Left lung (tissue), 10 donors: ENCODE measurements around the gene PTPN21. TPM values are rescaled to one million over a fixed set of nuclear protein-coding genes. Genes with fewer than 3 reads are reported as not detected.

Experiments
- ATAC-seq: fragments of 200-7000 bp; cut with Tn5 transposase; one replicate; pipeline ENCODE4 v1.9.1; 2020; ENCODE audit warnings: moderate library complexity
- DNase-seq, 4 donors: peaks; one replicate each; pipeline ENCODE4 v3.0.0-alpha.2; 2013 to 2020
- H3K27ac ChIP-seq, 2 donors: fragments of 200-600 bp; sonication (generic) in 1 of 2; one replicate each; pipeline versions ENCODE4 v1.5.0 to v1.8.0; 2020 to 2021
- H3K27me3 ChIP-seq, 2 donors: fragments of 200-600 bp; sonication (generic) in 1 of 2; one replicate each; pipeline versions ENCODE4 v1.5.0 to v1.8.0; 2020 to 2021
- H3K36me3 ChIP-seq, 2 donors: fragments of 200-600 bp; sonication (generic) in 1 of 2; one replicate each; pipeline versions ENCODE4 v1.5.0 to v1.8.0; 2020 to 2021
- H3K4me1 ChIP-seq, 2 donors: fragments of 200-600 bp; one replicate each; pipeline ENCODE4 v1.8.0; 2021
- H3K4me3 ChIP-seq, 2 donors: fragments of 200-600 bp; sonication (generic) in 1 of 2; one replicate each; pipeline versions ENCODE4 v1.5.0 to v1.8.0; 2020 to 2021; ENCODE audit warnings: mild to moderate bottlenecking in 1 of 2
- H3K9me3 ChIP-seq, 2 donors: fragments of 200-600 bp; sonication (generic) in 1 of 2; one replicate each; pipeline versions ENCODE4 v1.5.0 to v1.8.0; 2020 to 2021
- CTCF ChIP-seq, 2 donors: fragments of 200-600 bp; sonication (generic) in 1 of 2; IDR thresholded peaks; one replicate each; pipeline versions ENCODE4 v1.5.0 to v1.8.0; 2021; ENCODE audit warnings: antibody characterized with exemption in 2 of 2
- intact Hi-C, 2 donors: fragments of 100-400 bp; cut with DNase I; formaldehyde crosslinking; loops; one replicate each; pipeline versions ENCODE4 v1.11.2 to v1.14.2; 2022
- polyA plus RNA-seq, 6 donors: library from polyadenylated mRNA; unstranded; fragments of 120-200 nt; gene quantifications; one replicate each; pipeline ENCODE4 v1.2.1, GENCODE V29; 2013; ENCODE audit not compliant: insufficient read length in 6 of 6
- total RNA-seq, 2 donors: library from RNA; stranded (reverse); fragmentation: NEBNext Ultra II Directional; extraction: Animal tissue kit (Norgen Biotek cat#: 25700); gene quantifications; one replicate each; pipeline ENCODE4 v1.2.1, GENCODE V29; 2021
- donor health status: DM: no; HTN: yes; CAD: no.
- donor health status: DM: no; HTN: no; CAD: no.

PTPN21 gene
- total and polyA plus RNA-seq, 8 donors, result 26.8 to 35.9 (median 29.8) TPM

DNA sequence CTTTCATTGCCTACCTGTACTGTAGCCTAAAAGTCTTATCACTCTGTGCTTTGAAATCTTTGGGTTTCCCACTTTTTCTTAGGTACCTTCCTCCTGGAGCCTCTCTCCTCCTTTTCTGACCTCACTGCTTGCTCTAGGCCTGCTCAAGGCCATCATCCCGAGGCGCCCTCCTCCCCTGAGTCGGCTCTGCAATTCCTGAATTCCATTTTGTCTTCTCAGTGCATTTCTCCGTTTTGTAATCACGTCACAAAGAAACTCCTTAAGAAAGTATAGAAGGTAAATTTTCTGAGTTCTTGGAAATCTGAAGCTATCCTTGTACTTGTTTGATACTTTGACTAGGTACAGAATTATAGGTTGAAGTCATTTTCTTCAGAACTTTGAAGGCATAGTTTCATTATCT is 33.3 kb upstream of the PTPN21 start:
- TF ChIP-seq CTCF (IDR thresholded peaks at IDR 0.05), result no peak
- ATAC-seq (no peak), DNase-seq (no peak)
- no peak overlapping the region for H3K27ac ChIP-seq
- no peaks in the 10 kb centered on the region for H3K27me3 ChIP-seq
- no peak overlapping the region for H3K4me3 ChIP-seq
- no peaks in the 10 kb centered on the region for H3K9me3 ChIP-seq
- peaks cover 0 to 80% of the 10 kb centered on the region in 2 donors for H3K36me3 ChIP-seq
- intact Hi-C loops, result no loop called here
- no peaks in the 10 kb centered on the region for H3K4me1 ChIP-seq

GRCh38 chr14:88584451-88584850 is 29.6 kb upstream of the PTPN21 start:
- Histone ChIP-seq H3K4me3 (no peak overlapping the region), H3K27me3 (no peaks in the 10 kb centered on the region), H3K9me3 (no peaks in the 10 kb centered on the region), H3K27ac (no peak overlapping the region), H3K4me1 (no peaks in the 10 kb centered on the region), H3K36me3 (peaks cover 0 to 85% of the 10 kb centered on the region in 2 donors)
- intact Hi-C loops, result no loop called here
- TF ChIP-seq CTCF (IDR thresholded peaks at IDR 0.05), result no peak
- ATAC-seq (peak; percentile 51), DNase-seq (no peak)

GRCh38 chr14:88576222-88576621 is 21.4 kb upstream of the PTPN21 start:
- Histone ChIP-seq H3K36me3 (peaks cover 0 to 99% of the 10 kb centered on the region in 2 donors), H3K4me3 (no peak overlapping the region), H3K27ac (no peak overlapping the region), H3K9me3 (no peaks in the 10 kb centered on the region), H3K4me1 (no peaks in the 10 kb centered on the region), H3K27me3 (no peaks in the 10 kb centered on the region)
- TF ChIP-seq CTCF (IDR thresholded peaks at IDR 0.05), result no peak
- intact Hi-C loops, result no loop called here
- ATAC-seq, result no peak
- DNase-seq, result no peak

DNA sequence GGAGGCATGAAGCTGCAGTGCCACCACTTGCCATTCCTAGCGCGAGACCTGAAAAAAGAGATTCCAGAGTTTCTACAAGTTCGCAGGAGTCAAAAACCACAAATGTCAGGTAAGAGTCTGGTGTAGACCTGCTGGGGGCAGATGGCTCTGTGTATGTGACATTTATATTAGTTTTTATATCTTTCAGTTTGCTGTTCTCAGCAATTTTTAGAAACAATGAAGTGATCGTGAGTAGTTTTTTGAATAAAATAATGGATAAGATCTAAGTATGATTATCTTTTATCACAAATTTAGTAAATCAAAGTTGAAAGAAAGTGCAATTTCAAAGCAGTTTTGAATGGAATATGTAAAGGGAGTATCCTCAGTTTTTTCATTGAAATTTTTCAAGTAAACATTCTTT is 17.3 kb upstream of the PTPN21 start:
- no peak for DNase-seq
- Histone ChIP-seq H3K4me1 (no peaks in the 10 kb centered on the region), H3K9me3 (no peaks in the 10 kb centered on the region)

DNA sequence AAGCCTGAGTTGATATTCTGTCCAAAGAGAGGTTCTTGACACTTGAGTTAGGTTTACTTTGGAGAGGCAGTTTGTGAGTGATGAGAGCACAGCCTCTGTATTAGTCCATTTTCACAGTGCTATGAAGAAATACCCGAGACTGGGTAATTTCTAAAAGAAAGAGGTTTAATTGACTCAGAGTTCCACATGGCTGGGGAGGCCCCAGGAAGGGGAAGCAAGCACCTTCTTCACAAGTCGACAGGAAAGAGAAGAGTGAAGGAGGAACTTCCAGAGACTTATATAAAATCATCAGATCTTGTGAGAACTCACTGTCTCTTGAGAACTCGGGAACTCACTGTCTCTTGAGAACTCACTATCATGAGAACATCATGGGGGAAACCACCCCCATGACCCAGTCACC is 13.4 kb upstream of the PTPN21 start:
- H3K36me3 ChIP-seq, result peaks cover 0 to 55% of the 10 kb centered on the region in 2 donors
- no peak for DNase-seq
- TF ChIP-seq CTCF (IDR thresholded peaks at IDR 0.05), result no peak

More for the DNA sequence above, 17.3 kb upstream of the PTPN21 start:
- no peak for TF ChIP-seq CTCF (IDR thresholded peaks at IDR 0.05)
- Histone ChIP-seq H3K36me3 (peaks cover 0 to 94% of the 10 kb centered on the region in 2 donors), H3K27ac (no peak overlapping the region), H3K27me3 (no peaks in the 10 kb centered on the region), H3K4me3 (no peak overlapping the region)
- no peak for ATAC-seq
- intact Hi-C loops, result no loop called here

More for the DNA sequence above, 13.4 kb upstream of the PTPN21 start:
- intact Hi-C loops, result loop anchor here in 1 of 2 donors (10.0 kb wide), 1 partner anchor 73 kb away; no protein-coding TSS in a partner anchor
- Histone ChIP-seq H3K4me1 (peaks cover 10 to 13% of the 10 kb centered on the region in 2 donors), H3K27ac (no peak overlapping the region), H3K27me3 (no peaks in the 10 kb centered on the region), H3K4me3 (no peak overlapping the region), H3K9me3 (no peaks in the 10 kb centered on the region)
- no peak for ATAC-seq
